H1 (cell line): ENCODE data around the gene CDV3. TPM values are rescaled to one million over a fixed set of nuclear protein-coding genes. Genes with fewer than 3 reads are reported as not detected.

Source experiments
- BACH1 ChIP-seq: IDR thresholded peaks from 2 replicates; pipeline ENCODE4 v1.6.1; 2012; ENCODE audit warnings: low read length, improper control_type of control experiment
- CHD1 ChIP-seq: IDR thresholded peaks from 2 replicates; pipeline ENCODE4 v1.6.1; 2012; ENCODE audit warnings: low read depth, low read length, improper control_type of control experiment
- CHD2 ChIP-seq: IDR thresholded peaks from 2 replicates; pipeline ENCODE4 v1.6.1; 2012; ENCODE audit warnings: low read length, improper control_type of control experiment
- CHD7 ChIP-seq: fragments of 300-600 bp; sonication (generic); IDR thresholded peaks from 2 replicates; pipeline ENCODE4 v1.7.1; 2012; ENCODE audit warnings: low read length, moderate library complexity, mild to moderate bottlenecking, inconsistent platforms; ENCODE audit not compliant: insufficient replicate concordance
- HDAC2 ChIP-seq, 2 experiments: fragments of 300-600 bp in 1 of 2; sonication (generic) in 1 of 2; IDR thresholded peaks; 2 replicates each; pipeline ENCODE4 v1.6.1; 2011 to 2012; ENCODE audit warnings: low read depth in 2 of 2, low read length in 2 of 2, mild to moderate bottlenecking in 2 of 2, moderate library complexity in 2 of 2, borderline replicate concordance in 1 of 2, inconsistent platforms in 1 of 2
- MAFK ChIP-seq: IDR thresholded peaks from 2 replicates; pipeline ENCODE4 v1.6.1; 2012; ENCODE audit warnings: low read depth, mild to moderate bottlenecking, improper control_type of control experiment, low read length
- SP4 ChIP-seq: IDR thresholded peaks from 2 replicates; pipeline ENCODE4 v1.6.1; 2012; ENCODE audit warnings: low read length, inconsistent platforms
- SUZ12 ChIP-seq: fragments of 200-600 bp; sonication (generic); IDR thresholded peaks from 2 replicates; pipeline ENCODE4 v1.6.1; 2012; ENCODE audit warnings: mild to moderate bottlenecking, inconsistent platforms, low read length, moderate library complexity, mixed read lengths
- TEAD4 ChIP-seq: IDR thresholded peaks from 2 replicates; pipeline ENCODE4 v1.6.1; 2012; ENCODE audit warnings: low read depth, low read length, inconsistent platforms, mixed read lengths
- USF2 ChIP-seq: IDR thresholded peaks from 2 replicates; pipeline ENCODE4 v1.6.1; 2011; ENCODE audit warnings: low read length, improper control_type of control experiment
- polyA plus RNA-seq, 7 experiments: library from polyadenylated mRNA; depleted of rRNA in 3 of 7; stranded (reverse) in 5 of 7; unstranded in 2 of 7; fragments of >200 nt in 5 of 7; fragments of 200-250 nt in 2 of 7; gene quantifications; 1 replicate in 5 of 7; 2 replicates in 1 of 7; 4 replicates in 1 of 7; pipeline versions ENCODE4 v1.2.1 to v1.2.3, GENCODE V29; 2011 to 2013; ENCODE audit warnings: missing spikeins in 2 of 7, mixed read lengths in 2 of 7
- total RNA-seq: library from RNA; stranded (reverse); fragmentation: NEBNext Ultra II Directional; extraction: Animal tissue kit (Norgen Biotek cat#: 25700); gene quantifications from 2 replicates; pipeline ENCODE4 v1.2.1, GENCODE V29; 2021

Gene CDV3
- total and polyA plus RNA-seq, 2 of the 8 experiments (the other 6 are each of a cell fraction or from before 2014, with no cell fraction given), result 29.4 to 163 TPM

- no peak; the same call in 1 of the 2 replicates for TF ChIP-seq USF2
- no peak for TF ChIP-seq CHD7
- no peak for TF ChIP-seq TEAD4
- no peak for TF ChIP-seq HDAC2 (IDR thresholded peaks at IDR 0.05; ENCODE audit: borderline replicate concordance in 1 of 2, low read depth in 2 of 2, low read length in 2 of 2)
- TF ChIP-seq CHD1, result no peak
- TF ChIP-seq SUZ12, result no peak
- TF ChIP-seq BACH1, result no peak
- no peak for TF ChIP-seq CHD2
- no peak; the same call in 1 of the 2 replicates for TF ChIP-seq MAFK
- 0 out of 2 replicates have a peak, but pooled peaks have one; percentile 31 for TF ChIP-seq SP4
Observed at GRCh38 chr3:133573054-133573628, 345 bp upstream of the CDV3 start (continued).
